Measurements from ENCODE around the gene TCFL5.
A peak's percentile ranks its signal among the peaks of the same experiment; 100 is the strongest.

TCFL5 gene

DNA sequence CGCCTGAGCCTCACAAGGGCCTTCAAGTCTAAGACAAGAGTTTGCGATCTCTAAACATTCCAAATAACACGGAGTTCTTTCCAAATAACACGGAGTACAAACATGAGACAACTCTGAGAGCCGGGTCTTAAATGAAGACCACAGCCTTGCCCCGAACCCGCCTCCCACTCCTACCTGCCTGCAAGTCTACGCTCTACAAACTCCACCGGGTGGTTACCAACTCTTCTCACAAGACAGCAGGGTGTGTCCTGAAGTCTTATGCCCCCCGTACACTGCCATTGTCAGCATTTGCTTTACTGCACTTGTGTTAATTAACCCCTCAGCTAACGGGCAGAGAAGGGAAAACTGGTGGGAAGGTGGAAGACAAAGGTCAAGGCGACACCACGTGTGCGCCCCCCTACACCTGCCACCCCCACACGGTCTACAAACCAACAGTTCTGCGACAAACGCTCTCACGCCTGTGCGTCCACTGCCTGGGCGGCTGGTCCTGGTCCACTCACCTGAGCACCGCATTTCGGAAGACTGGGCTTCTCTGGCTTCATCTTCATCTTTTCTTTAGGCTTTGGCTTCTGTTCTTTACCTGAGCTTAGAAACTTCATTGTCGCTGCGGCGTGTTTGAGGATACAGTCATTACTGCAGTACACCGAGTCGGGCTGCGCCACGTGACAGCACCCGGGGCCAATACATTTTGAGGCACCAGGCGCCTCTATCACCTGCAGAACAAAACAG is 45.2 kb upstream of the TCFL5 start:
- H3K27me3 Mint-ChIP-seq (ENCODE audit: low read depth, poor library complexity) = no peaks in the 10 kb centered on the region
- H3K27ac Mint-ChIP-seq = no peak overlapping the region
- no peak for DNase-seq
- H3K36me3 Mint-ChIP-seq (ENCODE audit: low read depth) = peaks cover 82% of the 10 kb centered on the region
- no peaks in the 10 kb centered on the region for H3K9me3 Mint-ChIP-seq
- no peak overlapping the region for H3K4me3 Mint-ChIP-seq
- TF ChIP-seq, protein P1, sequence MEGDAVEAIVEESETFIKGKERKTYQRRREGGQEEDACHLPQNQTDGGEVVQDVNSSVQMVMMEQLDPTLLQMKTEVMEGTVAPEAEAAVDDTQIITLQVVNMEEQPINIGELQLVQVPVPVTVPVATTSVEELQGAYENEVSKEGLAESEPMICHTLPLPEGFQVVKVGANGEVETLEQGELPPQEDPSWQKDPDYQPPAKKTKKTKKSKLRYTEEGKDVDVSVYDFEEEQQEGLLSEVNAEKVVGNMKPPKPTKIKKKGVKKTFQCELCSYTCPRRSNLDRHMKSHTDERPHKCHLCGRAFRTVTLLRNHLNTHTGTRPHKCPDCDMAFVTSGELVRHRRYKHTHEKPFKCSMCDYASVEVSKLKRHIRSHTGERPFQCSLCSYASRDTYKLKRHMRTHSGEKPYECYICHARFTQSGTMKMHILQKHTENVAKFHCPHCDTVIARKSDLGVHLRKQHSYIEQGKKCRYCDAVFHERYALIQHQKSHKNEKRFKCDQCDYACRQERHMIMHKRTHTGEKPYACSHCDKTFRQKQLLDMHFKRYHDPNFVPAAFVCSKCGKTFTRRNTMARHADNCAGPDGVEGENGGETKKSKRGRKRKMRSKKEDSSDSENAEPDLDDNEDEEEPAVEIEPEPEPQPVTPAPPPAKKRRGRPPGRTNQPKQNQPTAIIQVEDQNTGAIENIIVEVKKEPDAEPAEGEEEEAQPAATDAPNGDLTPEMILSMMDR (IDR thresholded peaks at IDR 0.05) = no peak
- no peaks in the 10 kb centered on the region for H3K4me1 Mint-ChIP-seq

DNA sequence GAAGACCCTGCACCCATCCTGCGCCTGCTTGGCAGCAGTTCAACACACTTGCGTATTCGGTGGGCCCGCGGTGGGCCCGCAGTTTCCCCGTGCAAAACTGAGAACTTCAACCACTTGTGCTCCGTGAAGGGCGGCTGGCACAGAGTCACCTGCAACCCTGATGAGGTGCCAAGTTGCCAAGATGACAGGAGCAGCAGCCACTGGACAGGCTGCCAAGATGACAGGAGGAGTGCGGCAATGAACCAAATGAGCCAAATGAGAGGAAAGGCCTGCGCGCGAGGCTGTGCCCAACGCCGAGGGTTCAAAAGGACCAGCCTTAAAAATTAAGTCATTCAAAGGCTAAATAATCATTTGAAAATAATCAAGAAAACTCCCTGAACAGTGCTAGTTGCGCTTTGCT is 44.6 kb upstream of the TCFL5 start:
- no peaks in the 10 kb centered on the region for H3K4me1 Mint-ChIP-seq
- H3K9me3 Mint-ChIP-seq = no peaks in the 10 kb centered on the region
- DNase-seq = no peak
- TF ChIP-seq, protein P1 (IDR thresholded peaks at IDR 0.05) = no peak
- H3K36me3 Mint-ChIP-seq (ENCODE audit: low read depth) = peaks cover 79% of the 10 kb centered on the region
- peak overlapping the region; percentile 22 for H3K27ac Mint-ChIP-seq
- no peak overlapping the region for H3K4me3 Mint-ChIP-seq
- no peaks in the 10 kb centered on the region for H3K27me3 Mint-ChIP-seq (ENCODE audit: low read depth, poor library complexity)

DNA sequence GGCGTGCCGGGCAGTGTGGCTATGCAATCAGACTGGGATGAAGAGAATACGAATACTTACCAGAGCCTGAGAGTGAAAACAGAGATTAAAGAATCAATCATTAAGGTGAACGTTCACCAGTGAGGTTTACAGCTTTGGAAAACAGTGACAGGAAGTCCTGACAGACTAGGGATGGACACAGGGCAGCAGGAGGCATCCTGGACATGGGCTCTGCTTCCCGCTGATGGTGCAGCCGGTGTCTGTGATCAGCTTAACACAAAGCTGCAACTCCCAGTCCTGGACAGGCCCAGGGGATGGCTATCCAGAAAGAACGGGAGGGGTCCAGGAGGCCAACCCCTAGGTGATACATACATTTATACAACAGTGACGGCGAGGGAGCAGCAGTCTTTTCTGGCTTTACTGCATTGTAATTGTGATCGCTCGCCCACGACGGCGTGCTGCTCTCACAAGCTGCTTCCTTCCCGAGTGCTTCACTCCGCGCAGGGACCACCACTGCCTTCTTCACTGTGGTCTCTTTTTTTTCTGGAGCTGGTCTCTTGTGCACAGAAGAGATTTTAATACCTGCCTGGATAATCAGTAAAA is 44.0 kb upstream of the TCFL5 start:
- H3K27me3 Mint-ChIP-seq (ENCODE audit: low read depth, poor library complexity) = no peaks in the 10 kb centered on the region
- no peak overlapping the region for H3K4me3 Mint-ChIP-seq
- H3K4me1 Mint-ChIP-seq = peaks cover 3% of the 10 kb centered on the region

DNA sequence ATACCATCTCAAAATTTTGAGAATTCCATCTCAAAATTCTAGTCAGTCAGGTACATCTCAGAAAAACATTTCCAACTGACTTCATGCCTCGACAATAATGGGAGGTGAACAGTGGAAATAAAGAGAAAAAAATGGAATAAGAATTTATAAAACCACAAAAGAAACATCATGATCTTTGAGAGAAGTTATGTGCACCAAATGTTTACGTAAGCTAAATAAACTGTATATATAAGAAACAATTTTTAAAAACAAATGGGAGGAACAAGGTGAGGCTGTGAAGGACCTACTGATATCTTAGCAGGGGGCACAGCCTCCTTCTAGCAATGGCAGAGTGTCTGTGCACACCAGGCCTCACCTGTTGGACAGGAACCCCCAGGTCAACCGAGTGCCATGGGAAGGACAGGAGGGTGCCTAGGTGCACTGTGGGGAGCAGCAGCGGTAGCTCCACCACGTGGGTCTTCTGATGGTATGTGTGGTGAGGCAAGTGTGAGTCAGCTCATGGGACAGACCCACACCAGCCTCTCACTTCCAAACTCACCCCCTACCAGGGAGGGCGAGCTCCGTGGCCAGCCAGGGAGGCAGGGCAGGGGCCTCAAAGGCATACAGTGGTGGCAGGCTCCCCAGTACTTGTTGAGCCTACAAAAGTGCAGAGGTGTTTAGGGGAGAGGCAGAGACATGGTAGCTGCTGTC is 41.4 kb upstream of the TCFL5 start:
- H3K27me3 Mint-ChIP-seq (ENCODE audit: low read depth, poor library complexity) = no peaks in the 10 kb centered on the region
- no peaks in the 10 kb centered on the region for H3K9me3 Mint-ChIP-seq
- peak overlapping the region; percentile 29 for H3K27ac Mint-ChIP-seq
- H3K4me1 Mint-ChIP-seq = peaks cover 28% of the 10 kb centered on the region
- no peak overlapping the region for H3K4me3 Mint-ChIP-seq
- H3K36me3 Mint-ChIP-seq (ENCODE audit: low read depth) = peaks cover 54% of the 10 kb centered on the region
- no peak for DNase-seq
- TF ChIP-seq, protein P1 (IDR thresholded peaks at IDR 0.05) = no peak

More for the DNA sequence above, 44.0 kb upstream of the TCFL5 start:
- TF ChIP-seq, protein P1 (IDR thresholded peaks at IDR 0.05) = no peak
- DNase-seq = no peak
- Mint-ChIP-seq H3K9me3 (no peaks in the 10 kb centered on the region), H3K27ac (no peak overlapping the region), H3K36me3 (ENCODE audit: low read depth) (peaks cover 75% of the 10 kb centered on the region)

DNA sequence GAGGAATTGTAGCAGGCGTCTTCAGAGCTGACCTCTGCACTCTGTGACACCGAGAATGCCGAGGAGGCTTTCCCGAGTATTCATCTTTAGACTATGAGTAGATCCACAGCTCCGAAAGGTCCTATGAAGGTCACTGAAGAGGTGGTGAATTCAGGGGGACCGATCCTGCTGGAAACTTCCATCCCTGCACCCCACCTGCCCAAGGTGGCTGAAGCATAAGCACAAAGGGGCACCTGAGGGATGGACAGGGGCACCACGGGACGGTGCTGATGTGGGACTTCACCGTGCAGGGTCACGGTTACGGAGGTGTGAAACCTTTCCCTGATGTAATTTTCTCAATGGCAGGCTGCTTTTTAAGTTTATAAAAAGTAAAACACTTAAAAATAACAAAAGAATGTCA is 40.3 kb upstream of the TCFL5 start:
- Mint-ChIP-seq H3K4me1 (peaks cover 36% of the 10 kb centered on the region), H3K27ac (peak overlapping the region; percentile 85), H3K4me3 (no peak overlapping the region), H3K36me3 (ENCODE audit: low read depth) (peaks cover 44% of the 10 kb centered on the region), H3K27me3 (ENCODE audit: low read depth, poor library complexity) (no peaks in the 10 kb centered on the region), H3K9me3 (no peaks in the 10 kb centered on the region)
- TF ChIP-seq, protein P1 (IDR thresholded peaks at IDR 0.05) = no peak
- no peak for DNase-seq

Data from nephron progenitor cell (in vitro differentiated cells).